ENCODE results near the gene COPA. TPM values are rescaled to one million over a fixed set of nuclear protein-coding genes. Genes with fewer than 3 reads are reported as not detected.

The COPA gene
- polyA plus RNA-seq, 1 of the 3 experiments (the other 2 are of a cell fraction): 91.4 TPM

GRCh38 chr1:160361814-160362167 is 18.7 kb upstream of the COPA start:
- 96% methylated on average over 4 of the region's 4 CpGs for WGBS (ENCODE audit: low lambda C conversion rate)
- no peak overlapping the region for H3K4me2 ChIP-seq
- no peaks in the 10 kb centered on the region for H3K9me2 ChIP-seq
- peaks cover 5% of the 10 kb centered on the region for H3F3A ChIP-seq (replicated peaks; ENCODE audit: insufficient read depth)
- H3K9ac ChIP-seq: no peak overlapping the region
- no peaks in the 10 kb centered on the region for H3K4me1 ChIP-seq (ENCODE audit: control insufficient read depth in 1 of 2, insufficient read depth in 2 of 2, low read depth in 1 of 2, low read length in 1 of 2)
- peaks cover 4 to 30% of the 10 kb centered on the region in 2 experiments for H3K36me3 ChIP-seq (replicated peaks in 1 of 2; ENCODE audit: control insufficient read depth in 1 of 2, insufficient read depth in 2 of 2, low read length in 1 of 2)
- no peaks in the 10 kb centered on the region for H3K79me2 ChIP-seq (ENCODE audit: insufficient read depth)
- ChIA-PET CTCF (interaction anchor here (0.6 to 9.0 kb wide), 7 partner anchors 9 to 188 kb away, joined by 3 to 85 read pairs (median 6); no protein-coding TSS in a partner anchor), POLR2A (no interaction called here)
- no peaks in the 10 kb centered on the region for H3K9me3 ChIP-seq
- H4K20me1 ChIP-seq (ENCODE audit: insufficient read depth): no peaks in the 10 kb centered on the region
- TF ChIP-seq CHD2 (IDR thresholded peaks at IDR 0.05; ENCODE audit: low read length, partially characterized antibody) (no peak), SIN3A (IDR thresholded peaks at IDR 0.05; ENCODE audit: borderline replicate concordance, low read depth, low read length) (no peak), EZH2phosphoT487 (IDR thresholded peaks at IDR 0.05; ENCODE audit: borderline replicate concordance, low read depth) (no peak), FOSL2 (IDR thresholded peaks at IDR 0.05; ENCODE audit: borderline replicate concordance, low read depth) (no peak), YY1 (IDR thresholded peaks at IDR 0.05; ENCODE audit: low read depth) (no peak), JUND (IDR thresholded peaks at IDR 0.05) (no peak), TEAD4 (IDR thresholded peaks at IDR 0.05; ENCODE audit: borderline replicate concordance, insufficient read depth) (no peak), GATA2 (CRISPR knock-in tag; IDR thresholded peaks at IDR 0.05) (no peak), PBX3 (IDR thresholded peaks at IDR 0.05) (no peak), RFX5 (IDR thresholded peaks at IDR 0.05; ENCODE audit: low read length) (no peak), FOXM1 (IDR thresholded peaks at IDR 0.05; ENCODE audit: low read depth) (no peak), POLR2AphosphoS5 (IDR thresholded peaks at IDR 0.05; ENCODE audit: low read depth, low read length) (no peak), TAF1 (IDR thresholded peaks at IDR 0.05; ENCODE audit: borderline replicate concordance, low read depth, low read length) (no peak), RXRA (IDR thresholded peaks at IDR 0.05; ENCODE audit: borderline replicate concordance, low read depth) (no peak), FOXJ3 (CRISPR knock-in tag; IDR thresholded peaks at IDR 0.05) (no peak), GABPA (IDR thresholded peaks at IDR 0.05; ENCODE audit: low read depth) (no peak), REST (IDR thresholded peaks at IDR 0.05; ENCODE audit: low read depth, low read length) (no peak)
- no peak overlapping the region for H3K27ac ChIP-seq (ENCODE audit: low read depth in 2 of 2, low read length in 1 of 2)
- no peak overlapping the region; the same call in 1 of the 2 replicates for H2AFZ ChIP-seq (ENCODE audit: low read depth)
- H3K4me3 ChIP-seq (ENCODE audit: low read depth in 2 of 2, low read length in 1 of 2): no peak overlapping the region
- DNase-seq: no peak
- no peaks in the 10 kb centered on the region for H3K27me3 ChIP-seq (ENCODE audit: insufficient read depth)
